NCI-H524 treated with DMSO at 0.1 percent for 48 hours (cell line): ENCODE data around the gene KCNV2.
A peak's percentile ranks its signal among the peaks of the same experiment; 100 is the strongest.
"Not testable (repeated sequence)": the region's sequence is repeated elsewhere in the genome, so short reads cannot be mapped to it uniquely, and the experiment has no call there.

Experiments
- DNase-seq: peaks from one replicate; lab custom pipeline; 2025; lab: John Stamatoyannopoulos, UW

The KCNV2 gene

DNA sequence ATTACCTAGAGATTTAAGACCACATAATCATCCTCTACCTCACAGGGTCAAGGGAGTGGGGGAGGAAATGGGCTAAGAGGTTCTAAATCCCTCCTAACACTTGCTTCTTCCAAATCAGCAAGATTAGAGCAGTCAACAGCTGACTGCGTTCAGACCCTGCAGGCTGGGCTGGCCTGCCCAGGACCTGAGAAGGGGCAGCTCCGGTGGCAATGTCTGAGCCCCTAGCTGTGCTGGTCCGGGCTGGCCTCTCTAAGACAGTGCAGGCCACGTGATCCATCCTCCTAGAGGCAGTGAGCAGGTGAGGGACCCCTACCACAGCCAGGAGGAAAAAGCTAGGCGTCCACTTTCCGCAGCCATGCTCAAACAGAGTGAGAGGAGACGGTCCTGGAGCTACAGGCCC is at the start of gene KCNV2:
TSS of gene KCNV2 (plus strand) at position 126 of the 400 bp plus-strand sequence. CDS start at position 356, 230 bp downstream.
- DNase-seq, result no peak

GRCh38 chr9:2673161-2673560 is 44.1 kb upstream of the KCNV2 start:
- no peak for DNase-seq

- DNase-seq, result no peak
Measured at GRCh38 chr9:2674141-2674824, 43.0 kb upstream of the KCNV2 start.

DNA sequence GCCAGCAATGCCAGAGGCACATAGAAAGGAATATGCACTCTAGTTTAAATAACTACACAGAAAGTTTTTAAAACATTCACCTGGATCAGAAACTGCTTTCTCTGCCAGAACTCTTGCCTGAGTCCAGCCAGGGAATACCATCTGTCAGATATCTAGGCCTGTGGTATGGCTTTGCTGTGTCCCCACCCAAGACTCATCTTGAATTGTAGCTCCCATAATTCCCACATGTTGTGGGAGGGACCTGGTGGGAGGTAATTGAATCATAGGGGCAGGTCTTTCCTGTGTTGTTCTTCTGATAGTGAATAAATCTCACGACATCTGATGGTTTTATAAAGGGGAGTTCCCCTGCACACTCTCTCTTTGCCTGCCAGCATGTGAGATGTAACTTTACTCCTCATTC is 41.5 kb upstream of the KCNV2 start:
- no peak for DNase-seq

DNA sequence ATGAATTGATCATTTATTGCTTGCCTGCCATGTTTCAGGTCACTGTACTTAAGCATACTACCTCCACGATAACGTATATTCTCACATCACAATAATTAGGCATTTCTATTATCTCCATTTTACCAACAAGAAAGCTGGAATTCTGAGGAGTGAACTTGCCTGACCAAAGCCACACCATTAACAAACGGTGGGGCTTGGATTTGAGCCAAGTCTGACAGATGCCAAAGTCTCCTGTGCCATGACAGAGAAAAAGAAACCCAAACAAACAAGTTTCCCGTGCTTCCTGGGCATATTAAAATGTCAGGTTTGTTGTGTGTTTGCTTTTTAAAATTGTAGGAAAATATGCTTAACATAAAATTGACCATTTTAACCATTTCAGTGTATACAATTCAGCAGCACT is 40.8 kb upstream of the KCNV2 start:
- DNase-seq, result no peak

- no peak for DNase-seq
Measured at GRCh38 chr9:2677915-2678889, 39.1 kb upstream of the KCNV2 start.

DNA sequence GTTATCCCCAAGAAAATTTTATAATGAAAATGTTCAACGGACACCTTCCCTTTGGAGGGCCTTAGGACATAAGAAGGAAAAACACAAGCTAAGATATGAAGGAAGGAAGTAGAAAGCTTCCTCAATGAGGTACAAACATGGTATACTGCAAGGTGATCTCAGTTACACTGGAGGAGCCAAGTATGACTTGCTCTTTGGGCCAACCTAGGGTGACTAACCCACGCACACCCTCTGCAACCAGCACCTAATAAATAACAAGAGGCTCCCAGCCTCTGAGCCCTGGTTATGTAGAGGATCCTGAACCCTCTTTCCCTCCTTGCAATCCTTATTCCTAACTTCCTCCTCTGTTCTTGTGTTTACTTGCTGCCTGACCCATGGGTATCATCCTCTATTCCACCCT is 38.3 kb upstream of the KCNV2 start:
- DNase-seq, result no peak

GRCh38 chr9:2681981-2682380 is 35.3 kb upstream of the KCNV2 start:
- no peak for DNase-seq

DNA sequence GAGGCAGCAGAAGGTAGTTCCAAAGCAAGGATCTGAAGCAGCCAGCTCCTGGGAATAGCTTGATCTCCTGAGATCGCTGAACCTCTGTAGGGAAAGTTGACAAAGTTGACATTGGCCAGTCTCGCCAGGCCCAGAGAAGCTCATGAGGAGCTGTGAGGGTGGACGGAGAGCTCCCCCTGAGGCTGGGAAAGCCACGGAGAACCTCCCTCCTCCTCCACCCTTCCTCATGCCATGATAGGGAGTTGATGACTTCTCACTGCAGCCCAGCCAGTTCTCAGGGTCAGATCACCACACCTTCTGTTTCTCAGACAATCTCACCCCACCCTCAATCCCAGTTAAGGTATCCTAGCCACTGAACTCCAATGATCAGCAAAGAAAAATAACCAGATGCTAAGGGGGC is 30.4 kb upstream of the KCNV2 start:
- DNase-seq, result no peak

DNA sequence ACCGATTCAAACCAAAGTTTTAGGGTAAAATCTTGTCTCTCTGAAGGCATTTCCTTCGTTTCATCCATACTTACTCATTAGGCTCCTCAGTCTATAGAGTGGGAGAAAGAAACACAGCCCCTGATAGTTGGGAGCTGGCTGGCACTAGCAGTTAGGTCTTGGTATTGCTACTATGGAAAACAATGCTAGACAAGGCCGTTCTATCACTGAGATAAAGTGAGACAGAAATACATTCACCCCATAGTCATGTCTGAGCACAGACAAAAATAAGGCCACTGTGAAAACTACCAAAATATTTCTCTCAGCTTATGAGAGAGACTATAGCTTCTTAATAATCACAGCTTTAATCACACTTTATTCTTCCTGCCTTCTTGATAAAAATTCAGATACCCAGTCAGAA is 28.7 kb upstream of the KCNV2 start:
- DNase-seq, result no peak

- DNase-seq, result no peak
Measured at GRCh38 chr9:2691212-2691611, 26.1 kb upstream of the KCNV2 start.

- no peak for DNase-seq
Measured at GRCh38 chr9:2691626-2692025, 25.7 kb upstream of the KCNV2 start.

DNA sequence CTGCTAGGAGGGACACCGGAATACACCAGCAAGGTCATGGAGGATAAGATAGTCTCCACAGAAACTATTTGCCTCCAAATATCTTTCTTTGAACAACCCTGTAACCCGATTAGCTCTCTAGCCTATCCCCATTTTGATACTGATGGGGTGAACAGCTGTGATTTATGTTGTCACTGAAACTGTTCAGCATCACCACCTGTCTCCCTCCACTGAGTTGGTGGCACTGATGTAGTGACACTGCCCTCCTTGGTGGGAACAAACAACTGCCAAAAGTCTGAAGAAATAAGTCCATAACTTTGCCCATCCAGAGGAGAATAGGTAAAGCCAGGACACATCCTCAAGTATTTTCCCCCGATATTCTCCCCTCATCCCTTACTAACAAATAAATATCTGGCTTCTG is 24.3 kb upstream of the KCNV2 start:
- peak; percentile 55 for DNase-seq

DNA sequence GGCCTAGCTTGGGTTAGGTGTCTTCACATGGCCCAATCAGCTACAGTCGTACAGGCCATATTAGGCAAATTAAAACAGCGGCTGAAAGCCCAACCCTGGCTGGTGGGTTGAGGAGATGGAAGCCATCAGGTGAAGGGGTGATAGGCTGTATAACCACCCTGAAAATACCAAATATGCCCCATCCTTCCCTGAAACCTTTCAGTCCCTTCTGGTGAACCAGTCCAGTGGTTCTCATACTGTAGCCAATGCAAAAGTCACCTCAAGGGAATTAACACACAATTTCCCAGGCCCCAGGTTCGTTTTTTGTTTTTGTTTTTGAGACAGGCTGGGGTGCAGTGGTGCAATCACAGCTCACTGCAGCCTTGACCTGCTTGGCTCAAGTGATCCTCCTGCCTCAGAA is 19.8 kb upstream of the KCNV2 start:
- no peak for DNase-seq

- DNase-seq, result no peak
Measured at GRCh38 chr9:2700398-2700797, 16.9 kb upstream of the KCNV2 start.

GRCh38 chr9:2700909-2701550 is 16.3 kb upstream of the KCNV2 start:
- DNase-seq, result no peak

DNA sequence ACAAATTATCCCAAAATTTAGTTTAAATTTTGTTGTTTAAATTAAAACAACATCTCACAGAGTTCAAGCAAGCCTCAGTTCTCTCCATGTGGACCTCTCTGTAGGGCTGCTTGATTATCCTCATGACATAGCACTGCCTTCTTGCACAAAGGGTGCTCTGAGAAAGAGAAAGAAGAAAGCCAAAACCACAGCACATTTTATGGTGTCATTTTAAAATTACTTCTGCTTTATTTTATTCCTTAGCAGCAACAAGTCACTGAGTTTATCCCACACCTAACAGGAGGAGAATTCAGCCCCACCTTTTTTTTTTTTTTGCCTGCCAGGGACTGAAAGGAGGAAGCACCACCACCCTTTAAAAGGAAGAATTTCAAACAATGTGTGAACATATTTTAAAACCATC is 12.8 kb upstream of the KCNV2 start:
- DNase-seq, result no peak

- not testable (repeated sequence) for DNase-seq
Measured at GRCh38 chr9:2707256-2707655, 10.1 kb upstream of the KCNV2 start.

DNA sequence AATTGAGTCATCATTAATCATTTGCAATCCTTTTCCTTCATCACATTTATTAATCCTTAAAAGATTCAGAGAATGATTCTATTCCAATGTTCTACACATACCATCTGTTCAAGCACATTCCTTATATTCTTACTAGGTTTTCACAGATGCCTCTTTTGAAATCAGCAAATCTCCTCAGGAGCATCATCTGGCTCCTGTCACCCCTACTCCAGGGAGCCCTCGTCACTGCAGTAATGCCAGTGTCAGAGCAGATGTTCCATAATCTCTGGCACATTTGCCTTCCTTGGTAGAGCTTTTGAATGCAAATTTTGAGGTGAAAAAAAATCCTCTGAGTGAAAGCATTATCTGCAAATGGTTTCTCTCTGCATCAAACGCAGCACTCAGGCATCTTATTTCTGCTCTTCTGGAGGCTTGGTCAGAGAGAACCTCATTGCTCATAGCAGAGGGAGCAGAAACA is 7.6 kb upstream of the KCNV2 start:
- DNase-seq, result peak; percentile 88

DNA sequence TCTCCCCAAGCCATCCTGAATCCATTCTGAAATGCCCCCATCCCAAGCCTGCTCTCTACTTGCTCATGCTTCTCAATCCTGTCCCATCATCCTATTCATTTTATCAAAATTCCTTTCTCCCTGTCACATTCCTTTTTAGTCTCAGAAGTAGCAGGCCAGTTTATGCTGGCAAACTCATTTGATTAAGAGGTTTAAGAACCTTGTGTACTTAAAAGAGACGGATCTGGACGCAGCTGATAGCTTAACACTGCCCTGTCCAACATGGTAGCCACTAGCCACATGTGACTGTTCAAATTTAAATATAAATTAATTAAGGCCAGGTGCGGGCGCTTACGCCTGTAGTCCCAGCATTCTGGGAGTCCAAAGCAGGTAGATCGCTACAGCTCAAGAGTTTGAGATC is 5.6 kb upstream of the KCNV2 start:
- no peak for DNase-seq

GRCh38 chr9:2718001-2718697 is 839 bp downstream of the KCNV2 start:
- DNase-seq, result no peak

GRCh38 chr9:2718698-2719033 is 1.4 kb downstream of the KCNV2 start:
- DNase-seq, result no peak
